GM18861 (cell line): Measurements from ENCODE around the gene RGS16.
A peak's percentile ranks its signal among the peaks of the same experiment; 100 is the strongest.
"Not testable (repeated sequence)": the region's sequence is repeated elsewhere in the genome, so short reads cannot be mapped to it uniquely, and the experiment has no call there.

Experiments
- ATAC-seq: cut with Tn5 transposase; IDR thresholded peaks from one replicate; pipeline ENCODE4 v1.9.1; 2021; ENCODE audit not compliant: unreplicated experiment

The RGS16 gene, protein sequence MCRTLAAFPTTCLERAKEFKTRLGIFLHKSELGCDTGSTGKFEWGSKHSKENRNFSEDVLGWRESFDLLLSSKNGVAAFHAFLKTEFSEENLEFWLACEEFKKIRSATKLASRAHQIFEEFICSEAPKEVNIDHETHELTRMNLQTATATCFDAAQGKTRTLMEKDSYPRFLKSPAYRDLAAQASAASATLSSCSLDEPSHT

DNA sequence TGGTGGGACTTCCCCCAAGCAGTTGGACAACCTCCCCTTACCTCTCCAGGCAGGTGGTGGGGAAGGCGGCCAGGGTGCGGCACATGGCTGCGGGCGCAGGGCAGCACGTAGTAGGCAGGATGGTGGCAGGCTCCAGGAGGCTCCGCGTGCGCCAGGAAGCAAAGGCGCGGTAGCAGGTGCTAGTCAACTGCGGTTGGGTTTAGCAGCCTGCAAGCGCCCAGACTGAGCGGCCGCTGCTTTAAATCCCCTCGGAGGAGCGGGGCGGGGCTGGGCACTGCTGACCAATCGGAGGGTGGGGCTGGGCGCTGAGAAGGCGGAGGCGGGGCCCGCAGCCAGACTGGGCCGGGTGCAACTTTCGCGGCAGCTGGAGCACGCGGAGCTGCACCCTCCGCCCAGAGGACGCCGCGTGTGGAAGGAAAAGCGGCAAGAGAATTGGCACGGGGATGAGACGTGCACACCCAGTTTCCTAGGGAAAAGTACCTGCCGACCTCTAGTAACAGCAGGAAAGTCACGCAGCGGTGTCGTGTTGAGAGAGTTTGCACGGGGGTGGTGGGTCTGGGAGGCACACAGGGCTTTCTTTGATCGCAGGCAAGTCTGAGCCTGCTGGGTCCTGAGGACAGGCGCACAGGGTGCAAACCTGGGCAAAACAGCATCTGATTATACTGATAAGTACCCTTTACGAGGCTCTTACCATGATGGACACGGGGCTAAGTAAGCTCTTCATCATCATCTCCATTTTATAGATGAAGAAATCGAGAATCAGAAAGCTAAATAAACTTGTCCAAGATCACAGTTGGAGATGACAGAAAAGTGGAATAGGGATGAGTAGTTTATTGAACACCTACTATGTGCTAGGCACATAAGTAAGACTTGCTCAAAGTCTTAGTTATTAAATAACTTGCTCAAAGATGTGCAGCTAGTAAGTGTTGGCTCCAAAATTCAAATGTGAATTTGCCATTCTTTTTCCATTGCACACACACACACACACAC is at the start of gene RGS16:
TSS of gene RGS16 (minus strand) at position 215 of the 990 bp plus-strand sequence. CDS start at position 85, 130 bp downstream.
- peak; percentile 68 for ATAC-seq

DNA sequence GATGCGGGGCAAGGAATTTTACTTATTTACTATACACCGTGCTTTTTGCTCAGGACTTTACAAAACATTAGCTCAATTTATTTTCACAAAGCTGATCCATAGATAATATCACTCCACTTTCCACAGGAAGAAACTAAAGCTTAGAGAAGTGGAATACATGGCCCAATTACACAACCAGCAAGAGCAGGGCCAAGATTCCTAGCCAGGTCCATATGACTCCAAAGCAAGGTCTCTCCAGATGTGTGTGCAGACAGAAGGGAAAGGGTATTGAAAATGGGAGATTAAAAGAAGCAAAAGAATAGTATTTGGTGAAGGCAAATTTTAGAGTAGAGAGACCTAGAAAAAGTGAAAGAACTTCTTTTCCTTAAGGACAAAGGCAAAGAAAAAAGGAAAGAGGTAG is 49.8 kb upstream of the RGS16 start:
- no peak for ATAC-seq

DNA sequence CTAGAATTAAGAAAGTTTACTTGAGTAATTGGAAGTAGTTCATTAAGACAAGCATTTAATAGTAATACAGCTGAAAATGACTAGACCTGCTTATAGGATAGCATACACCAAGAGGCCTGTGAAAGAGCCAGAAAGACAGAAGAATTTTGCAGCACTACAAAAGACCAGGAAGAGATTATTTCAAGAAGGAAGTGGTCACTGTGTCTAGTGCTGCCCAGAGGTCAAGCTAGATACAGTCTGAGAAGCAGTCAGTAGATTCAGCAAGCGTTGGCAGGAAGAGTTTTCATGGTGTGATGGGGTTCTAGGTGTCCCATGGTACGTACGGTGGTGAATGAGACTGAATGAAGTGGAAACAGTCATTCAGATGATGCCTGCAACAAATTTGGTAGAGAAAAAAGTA is 48.7 kb upstream of the RGS16 start:
- no peak for ATAC-seq

DNA sequence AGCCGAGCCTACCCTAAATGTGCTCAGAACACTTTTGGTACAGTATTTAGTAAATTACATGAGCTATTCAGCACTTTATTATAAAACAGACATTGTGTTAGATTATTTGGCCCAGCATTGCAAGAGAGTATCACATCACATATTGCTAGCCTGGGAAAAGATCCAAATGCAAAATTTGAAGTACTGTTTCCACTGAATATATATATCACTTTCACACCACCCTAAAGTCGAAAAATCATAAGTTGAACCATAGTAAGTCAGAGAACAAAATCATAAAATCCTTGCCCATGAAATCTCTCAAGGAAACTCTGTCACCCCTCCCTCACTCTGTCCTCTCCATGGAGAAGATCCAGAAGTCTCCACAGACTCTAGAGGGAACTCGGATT is 47.1 kb upstream of the RGS16 start:
- ATAC-seq = no peak

DNA sequence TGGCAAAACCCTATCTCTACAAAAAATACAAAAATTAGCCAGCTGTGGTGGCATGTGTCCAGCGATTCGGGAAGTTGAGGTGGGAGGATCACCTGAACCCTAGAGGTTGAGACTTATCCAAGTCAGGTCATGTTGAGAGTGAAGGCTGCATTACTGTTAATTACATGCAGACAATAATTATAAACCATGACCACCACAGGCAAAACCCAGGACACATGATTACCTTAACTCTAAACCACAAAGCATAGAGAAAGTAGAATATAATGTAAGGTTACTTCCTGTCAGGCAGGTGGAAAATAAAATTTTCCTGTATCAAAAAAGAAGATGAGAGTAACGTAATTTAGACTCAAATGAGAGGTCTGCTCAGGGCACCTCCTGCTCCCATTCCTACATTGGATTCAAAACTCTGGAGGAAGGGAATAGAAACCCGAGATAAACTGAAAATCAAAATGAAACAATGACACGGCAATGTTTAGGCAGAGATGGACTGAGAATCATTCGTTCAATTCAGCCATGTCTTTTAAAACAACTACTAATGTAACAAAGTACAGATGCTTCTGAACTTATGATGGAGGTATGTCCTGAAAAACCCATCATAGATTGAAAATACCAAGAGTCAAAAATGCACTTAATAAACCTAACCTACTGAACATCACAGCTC is 46.6 kb upstream of the RGS16 start:
- ATAC-seq = no peak

DNA sequence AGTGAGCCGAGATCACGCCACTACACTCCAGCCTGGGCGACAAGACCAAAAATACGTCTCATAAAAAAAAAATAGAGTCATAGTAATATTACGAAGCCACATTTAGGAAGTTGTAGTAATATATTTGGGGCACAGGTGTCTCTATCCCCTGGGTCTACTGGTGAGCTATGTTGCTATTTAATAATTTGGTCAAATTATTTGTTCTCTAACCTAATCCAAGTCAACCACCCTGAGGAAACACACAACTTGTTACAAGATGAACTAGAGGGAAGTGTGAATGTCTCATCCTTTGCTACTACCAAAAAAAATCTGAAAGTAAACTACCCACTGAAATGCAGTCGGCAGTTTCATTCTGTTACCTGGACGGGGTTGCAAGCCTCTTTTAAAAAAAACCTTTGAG is 44.9 kb upstream of the RGS16 start:
- ATAC-seq = peak; percentile 50

DNA sequence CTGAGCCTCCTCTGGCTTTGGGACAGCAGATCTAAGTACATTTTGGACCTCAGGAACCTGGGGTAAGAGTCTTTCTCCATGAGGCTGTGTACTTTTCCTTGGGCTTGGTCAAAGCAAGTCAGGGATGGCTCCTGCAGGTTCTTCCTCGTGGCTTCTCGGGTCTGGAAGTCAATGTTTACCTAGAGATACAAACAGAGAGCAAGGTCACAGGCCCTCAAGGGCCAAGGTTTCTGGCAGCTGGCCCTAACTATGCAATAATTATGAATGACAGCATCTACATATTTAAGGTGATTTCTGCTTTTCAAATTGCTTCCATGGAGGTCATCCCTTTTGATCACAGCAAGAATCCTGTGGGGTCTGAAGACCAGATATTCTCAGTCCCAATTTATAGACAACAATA is 42.5 kb upstream of the RGS16 start:
- ATAC-seq = no peak

DNA sequence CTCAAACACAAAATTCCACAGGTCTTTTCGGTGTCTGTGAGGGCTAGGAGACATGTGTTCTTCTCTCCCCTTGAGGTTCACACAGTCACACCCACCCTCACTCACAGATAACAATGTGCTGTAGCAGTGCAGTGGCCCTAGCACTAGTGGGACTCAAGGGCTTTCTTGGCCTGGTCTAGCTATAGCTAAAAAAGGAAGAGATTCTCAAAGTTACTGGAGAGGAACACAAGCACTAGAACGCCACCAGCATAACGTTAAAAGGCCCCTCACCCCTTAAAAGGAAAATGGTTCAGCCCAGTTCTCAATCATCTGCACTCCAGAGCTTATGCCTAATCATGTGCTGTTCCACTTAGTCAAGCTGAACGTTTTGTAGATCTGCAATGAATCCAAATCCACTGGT is 40.7 kb upstream of the RGS16 start:
- no peak for ATAC-seq

DNA sequence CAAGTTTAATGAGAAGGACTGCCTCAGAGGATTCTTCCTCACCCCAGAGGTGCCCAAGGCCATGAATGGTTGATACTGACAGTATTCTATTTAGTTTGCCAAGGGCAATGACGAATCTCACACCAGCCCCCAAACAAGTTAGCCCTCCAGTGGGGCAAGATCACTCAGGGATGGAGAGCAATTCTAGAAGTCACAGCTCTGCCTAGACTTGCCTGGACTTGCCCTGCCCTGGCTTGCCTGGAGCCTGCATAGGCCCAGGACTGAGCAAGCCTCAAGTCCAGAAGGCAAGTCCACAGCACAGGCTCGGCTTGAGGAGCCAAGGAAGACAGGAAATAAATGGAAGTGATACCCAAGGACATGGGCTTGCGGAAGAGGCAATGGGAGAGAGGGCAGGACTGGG is 39.5 kb upstream of the RGS16 start:
- no peak for ATAC-seq

DNA sequence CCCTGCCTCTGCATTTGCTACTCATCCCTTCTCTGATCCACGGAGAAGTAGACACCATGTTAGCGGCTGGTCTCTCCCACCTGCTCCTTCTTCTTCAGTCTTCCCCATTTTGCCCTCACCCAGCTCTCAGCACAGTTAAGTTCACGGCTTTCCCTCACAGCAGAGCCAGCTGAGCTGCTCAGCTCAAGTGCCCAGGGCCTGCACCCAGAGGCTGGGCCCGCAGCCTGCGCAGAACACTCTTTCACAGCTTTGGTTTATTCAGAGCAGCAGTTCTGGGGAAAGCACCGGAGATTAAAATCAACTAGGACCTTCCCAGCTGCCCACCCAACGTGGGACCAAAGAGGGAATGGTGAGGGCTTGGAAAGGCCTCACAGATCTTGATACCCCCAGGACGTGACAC is 38.3 kb upstream of the RGS16 start:
- no peak for ATAC-seq

DNA sequence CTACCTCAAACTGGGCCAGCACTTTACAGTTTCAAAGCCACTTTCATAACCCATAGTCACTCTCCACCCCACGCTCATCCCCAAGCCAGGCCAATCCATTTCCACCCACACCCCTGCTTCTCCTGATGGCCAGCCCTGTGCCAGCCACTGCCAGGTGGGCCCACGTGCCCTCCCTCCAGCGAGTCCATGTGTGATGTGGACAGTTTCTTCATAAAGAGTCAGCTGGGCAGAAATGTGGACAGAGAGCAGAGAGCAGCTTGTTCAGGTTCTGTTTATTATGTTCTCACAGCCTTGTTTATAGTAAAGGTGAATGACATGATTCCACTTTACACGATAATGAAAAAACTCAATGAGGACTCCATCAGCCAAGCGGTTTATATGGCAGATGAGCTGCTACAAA is 37.4 kb upstream of the RGS16 start:
- ATAC-seq = no peak

DNA sequence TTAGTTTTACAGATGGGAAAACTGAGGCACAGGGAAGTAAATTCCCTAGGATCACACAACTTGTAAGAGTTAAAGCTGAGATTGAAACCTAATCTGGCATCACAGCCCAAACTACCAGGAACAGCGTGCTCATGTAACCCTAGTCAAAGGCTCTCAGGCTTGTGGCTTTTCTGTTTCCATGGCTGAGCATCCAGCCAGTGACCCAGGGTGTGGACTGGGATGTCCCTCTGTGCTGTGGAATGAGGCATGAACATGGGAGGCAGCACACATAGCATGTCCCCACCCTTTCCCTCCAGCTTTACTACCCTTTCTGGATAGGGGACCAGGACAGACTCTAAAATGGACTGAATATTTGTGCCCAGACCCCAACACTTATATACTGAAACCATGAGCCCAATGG is 35.1 kb upstream of the RGS16 start:
- no peak for ATAC-seq

DNA sequence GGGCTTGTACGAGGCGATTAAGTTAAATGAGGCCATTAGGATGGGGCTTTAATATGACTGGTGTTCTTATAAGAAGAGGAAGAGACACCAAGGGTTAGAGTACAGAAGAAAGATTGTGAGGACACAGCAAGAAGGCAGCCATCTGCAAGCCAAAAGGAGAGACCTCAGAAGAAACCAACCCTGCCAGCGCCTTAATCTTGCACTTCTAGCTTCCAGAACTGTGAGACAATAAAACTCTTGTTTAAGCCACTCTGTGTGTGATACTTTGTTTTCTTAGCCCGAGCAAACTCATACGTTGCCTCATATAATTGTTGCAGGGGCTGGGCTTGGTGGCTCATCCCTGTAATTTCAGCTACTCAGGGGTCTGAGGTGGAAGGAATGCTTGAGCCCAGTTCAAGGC is 33.6 kb upstream of the RGS16 start:
- no peak for ATAC-seq

DNA sequence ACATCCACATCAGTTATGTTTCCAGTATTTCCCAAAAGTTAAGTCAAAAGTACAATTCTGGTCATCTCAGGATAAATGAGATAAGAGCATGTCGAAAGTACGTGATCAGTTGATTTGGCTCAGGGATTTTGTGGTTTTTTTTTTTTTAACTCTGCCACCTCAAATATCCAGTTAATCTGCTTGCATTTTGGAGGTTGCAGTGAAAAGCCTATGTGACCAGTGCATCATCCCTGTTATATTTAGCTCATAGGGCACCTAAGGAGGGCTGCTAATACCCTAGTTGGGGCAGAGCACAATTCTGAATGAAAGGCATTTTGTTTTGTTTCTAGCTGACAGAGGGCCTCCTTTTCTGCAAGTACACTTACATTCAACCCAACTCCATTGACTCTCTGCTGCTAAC is 31.7 kb upstream of the RGS16 start:
- ATAC-seq = no peak

DNA sequence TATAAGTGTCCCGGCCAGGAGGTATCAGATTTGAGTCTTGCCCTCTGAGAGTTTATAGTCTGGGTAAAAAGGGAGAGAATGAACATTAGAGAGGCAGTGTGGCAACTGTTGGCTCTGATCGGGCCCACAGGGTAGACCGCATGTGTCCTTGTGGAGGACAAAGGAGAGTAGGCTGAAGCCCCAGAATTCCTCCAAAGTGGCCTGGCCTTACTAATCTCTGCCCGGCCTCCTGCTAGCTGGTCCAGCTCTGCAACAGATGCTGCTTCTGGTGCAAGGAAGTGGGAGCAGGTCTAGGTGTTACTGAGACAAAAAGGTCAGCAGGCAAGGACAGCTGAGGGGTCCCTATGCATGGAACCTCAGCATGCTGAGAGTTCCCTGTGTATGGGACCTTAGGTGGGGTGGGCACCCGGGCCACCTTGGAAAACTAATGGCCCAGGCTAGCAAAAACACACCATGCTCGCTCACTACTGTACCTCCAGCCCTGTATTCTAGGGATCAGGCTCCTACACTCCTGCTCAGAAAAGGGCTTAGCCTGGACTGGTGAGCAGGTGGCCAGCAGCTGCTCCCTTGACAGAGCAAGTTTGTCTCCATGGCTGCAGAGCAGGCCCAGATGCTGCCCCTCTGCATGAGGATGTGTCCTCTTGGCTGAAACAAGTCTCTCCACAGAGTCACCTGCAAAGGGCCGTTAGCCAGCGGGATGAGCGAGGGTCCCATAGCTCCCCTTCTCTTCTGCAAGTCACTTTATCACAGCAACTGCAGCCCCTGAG is 30.3 kb upstream of the RGS16 start:
- ATAC-seq = no peak

DNA sequence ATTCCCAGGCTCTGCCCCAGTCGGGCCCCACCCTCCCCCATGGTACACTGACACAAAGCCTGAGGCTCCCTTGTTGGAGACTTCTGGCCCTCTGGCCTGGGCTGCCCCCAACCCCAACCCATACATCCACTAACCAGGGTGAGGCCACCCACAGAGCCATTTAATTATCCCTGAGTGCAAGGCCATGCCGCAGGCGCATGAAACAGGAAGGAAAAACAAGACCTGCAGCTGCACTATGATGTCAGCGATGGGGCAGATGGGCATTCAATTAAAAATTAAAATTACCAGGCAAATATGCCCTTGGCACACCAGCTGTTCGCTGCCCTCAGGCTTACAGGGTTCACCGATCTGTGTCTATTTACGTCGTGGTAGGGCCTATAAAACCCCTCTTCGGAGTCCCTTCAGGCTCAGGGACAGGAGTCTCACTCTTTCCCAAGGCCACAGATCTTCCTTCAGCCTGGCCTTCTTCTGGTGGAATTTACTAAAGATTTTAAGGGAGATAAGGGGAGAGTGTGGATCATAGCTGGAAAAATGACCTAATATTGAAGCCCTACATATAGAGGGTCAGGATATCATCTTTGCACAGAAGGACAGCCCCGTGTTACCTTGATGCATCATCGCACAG is 29.6 kb upstream of the RGS16 start:
- ATAC-seq = no peak

DNA sequence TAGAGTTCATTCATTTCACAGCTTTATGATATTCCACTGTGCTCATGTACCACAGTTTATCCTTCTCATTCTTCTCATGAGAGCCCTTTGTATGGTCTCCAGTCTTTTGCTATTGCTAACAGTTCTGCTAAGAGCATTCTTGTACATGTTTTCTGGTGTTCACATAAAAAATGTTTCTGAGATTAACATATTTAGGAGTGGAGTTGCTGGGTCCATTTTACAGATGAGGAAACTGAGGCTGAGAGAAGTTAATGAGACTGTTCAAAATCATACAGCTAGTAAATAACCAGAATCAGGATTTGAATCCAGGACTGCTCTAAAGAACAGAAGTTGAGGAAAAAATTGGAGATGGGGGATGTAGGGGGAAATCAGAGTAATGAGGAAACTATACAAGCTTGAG is 28.8 kb upstream of the RGS16 start:
- ATAC-seq = no peak

DNA sequence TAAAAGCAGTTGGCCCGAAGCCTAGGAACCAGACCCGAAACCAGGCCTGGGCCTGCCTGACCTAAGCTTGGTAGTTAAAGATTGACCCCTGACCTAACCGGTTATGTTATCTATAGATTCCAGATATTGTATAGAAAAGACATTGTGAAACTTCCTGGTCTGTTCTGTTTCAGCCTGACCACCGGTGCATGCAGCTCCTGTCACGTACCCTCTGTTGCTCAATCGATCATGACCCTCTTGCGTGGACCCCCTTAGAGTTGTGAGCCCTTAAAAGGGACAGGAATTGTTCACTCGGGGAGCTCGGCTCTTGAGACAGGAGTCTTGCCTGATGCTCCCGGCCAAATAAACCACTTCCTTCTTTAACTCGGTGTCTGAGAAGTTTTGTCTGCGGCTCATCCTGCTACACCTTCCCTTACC is 28.3 kb upstream of the RGS16 start:
- not testable (repeated sequence) for ATAC-seq

DNA sequence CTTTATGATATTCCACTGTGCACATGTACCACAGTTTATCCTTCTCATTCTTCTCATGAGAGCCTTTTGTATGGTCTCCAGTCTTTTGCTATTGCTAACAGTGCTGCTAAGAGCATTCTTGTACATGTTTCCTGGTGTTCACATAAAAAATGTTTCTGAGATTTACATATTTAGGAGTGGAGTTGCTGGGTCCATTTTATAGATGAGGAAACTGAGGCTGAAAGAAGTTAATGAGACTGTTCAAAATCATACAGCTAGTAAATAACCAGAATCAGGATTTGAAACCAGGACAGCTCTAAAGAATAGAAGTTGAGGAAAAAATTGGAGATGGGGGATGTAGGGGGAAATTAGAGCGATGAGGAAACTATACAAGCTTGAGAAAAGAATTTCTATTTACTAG is 27.8 kb upstream of the RGS16 start:
- ATAC-seq = no peak

DNA sequence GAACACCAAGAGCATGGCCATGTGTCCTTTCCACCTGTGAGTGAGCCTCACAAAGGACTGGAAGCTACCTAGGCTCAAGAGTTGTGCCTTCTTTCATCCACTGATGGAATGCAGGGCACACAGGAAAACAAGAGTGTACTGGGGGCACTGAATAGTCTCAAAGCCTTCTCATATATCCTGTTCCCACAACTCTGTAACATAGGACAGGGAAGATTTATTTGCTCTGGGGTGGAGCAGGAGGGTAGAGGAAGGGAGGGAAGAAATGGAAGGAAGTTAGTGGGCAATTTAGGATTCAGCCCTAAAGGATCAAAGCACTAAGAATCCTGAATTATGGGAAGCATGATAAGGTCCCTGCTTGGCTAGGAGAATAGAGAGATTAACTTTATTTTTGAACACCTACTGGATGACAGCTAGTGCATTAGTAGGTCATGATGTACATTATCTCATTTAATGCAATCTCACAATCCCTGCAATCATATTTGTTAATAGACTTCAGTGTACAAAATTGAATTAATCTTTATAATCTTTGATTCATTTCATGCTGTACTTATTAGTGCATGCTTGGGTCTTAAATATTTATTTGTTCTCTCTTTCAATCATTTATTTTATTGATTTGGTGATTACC is 27.0 kb upstream of the RGS16 start:
- ATAC-seq = no peak
